MM.1S (cell line): Measurements from ENCODE around the gene GFPT2.

ENCODE experiments used
- DNase-seq: peaks from one replicate; pipeline ENCODE4 v3.0.0-alpha.2; 2015
- H2AFZ ChIP-seq: fragments of 300-600 bp; sonication (generic); 2 replicates; pipeline ENCODE4 v1.6.0; 2016; ENCODE audit warnings: antibody characterized with exemption, low read length
- H3F3A ChIP-seq: fragments of 300-600 bp; sonication (generic); 2 replicates; pipeline ENCODE4 v1.6.1; 2016; ENCODE audit warnings: mild to moderate bottlenecking, antibody characterized with exemption, low read length, moderate library complexity, mixed read lengths; ENCODE audit not compliant: insufficient read depth
- H3K27ac ChIP-seq: fragments of 300-600 bp; sonication (generic); 2 replicates; pipeline ENCODE4 v1.5.1; 2016; ENCODE audit warnings: mild to moderate bottlenecking, low read length
- H3K27me3 ChIP-seq: fragments of 300-600 bp; sonication (generic); replicated peaks from 2 replicates; pipeline ENCODE4 v1.6.0; 2016; ENCODE audit warnings: low read length; ENCODE audit not compliant: insufficient read depth
- H3K36me3 ChIP-seq: fragments of 300-600 bp; sonication (generic); replicated peaks from 2 replicates; pipeline ENCODE4 v1.6.1; 2016; ENCODE audit warnings: mild to moderate bottlenecking, low read length, mixed read lengths; ENCODE audit not compliant: insufficient read depth
- H3K4me1 ChIP-seq: fragments of 300-600 bp; sonication (generic); 2 replicates; pipeline ENCODE4 v1.6.1; 2016; ENCODE audit warnings: low read length, mixed read lengths
- H3K4me2 ChIP-seq: fragments of 300-600 bp; sonication (generic); 2 replicates; pipeline ENCODE4 v1.6.0; 2016; ENCODE audit warnings: low read depth, low read length
- H3K4me3 ChIP-seq: fragments of 300-600 bp; sonication (generic); 2 replicates; pipeline ENCODE4 v1.5.1; 2016; ENCODE audit warnings: low read length, mixed read lengths
- H3K79me2 ChIP-seq: fragments of 300-600 bp; sonication (generic); 2 replicates; pipeline ENCODE4 v1.6.1; 2016; ENCODE audit warnings: mixed run types, low read length, mixed read lengths
- H3K9ac ChIP-seq: fragments of 300-600 bp; sonication (generic); 2 replicates; pipeline ENCODE4 v1.6.1; 2016; ENCODE audit warnings: low read length, mixed read lengths
- H3K9me2 ChIP-seq: fragments of 300-600 bp; sonication (generic); replicated peaks from 2 replicates; pipeline ENCODE4 v1.6.1; 2016; ENCODE audit warnings: mild to moderate bottlenecking, low read length, mixed read lengths; ENCODE audit not compliant: insufficient read depth
- H3K9me3 ChIP-seq: fragments of 300-600 bp; sonication (generic); replicated peaks from 2 replicates; pipeline ENCODE4 v1.6.1; 2016; ENCODE audit warnings: mild to moderate bottlenecking, low read length, mixed read lengths; ENCODE audit not compliant: insufficient read depth
- H4K20me1 ChIP-seq: fragments of 300-600 bp; sonication (generic); 2 replicates; pipeline ENCODE4 v1.6.1; 2016; ENCODE audit warnings: mild to moderate bottlenecking, low read length, moderate library complexity, mixed read lengths; ENCODE audit not compliant: insufficient read depth
- EZH2 ChIP-seq: fragments of 300-600 bp; sonication (generic); optimal IDR thresholded peaks from 2 replicates; pipeline ENCODE3; 2017; ENCODE audit warnings: low read depth, mild to moderate bottlenecking, antibody characterized with exemption, low read length, mixed read lengths
- EZH2phosphoT487 ChIP-seq: fragments of 300-600 bp; sonication (generic); IDR thresholded peaks from 2 replicates; pipeline ENCODE4 v1.6.1; 2018; ENCODE audit warnings: antibody characterized with exemption, low read length
- TF ChIP-seq, protein P1 (sequence below): fragments of 300-600 bp; sonication (generic); IDR thresholded peaks from 2 replicates; pipeline ENCODE4 v1.5.1; 2016; ENCODE audit warnings: antibody characterized with exemption, low read length, mixed read lengths

GFPT2 gene

DNA sequence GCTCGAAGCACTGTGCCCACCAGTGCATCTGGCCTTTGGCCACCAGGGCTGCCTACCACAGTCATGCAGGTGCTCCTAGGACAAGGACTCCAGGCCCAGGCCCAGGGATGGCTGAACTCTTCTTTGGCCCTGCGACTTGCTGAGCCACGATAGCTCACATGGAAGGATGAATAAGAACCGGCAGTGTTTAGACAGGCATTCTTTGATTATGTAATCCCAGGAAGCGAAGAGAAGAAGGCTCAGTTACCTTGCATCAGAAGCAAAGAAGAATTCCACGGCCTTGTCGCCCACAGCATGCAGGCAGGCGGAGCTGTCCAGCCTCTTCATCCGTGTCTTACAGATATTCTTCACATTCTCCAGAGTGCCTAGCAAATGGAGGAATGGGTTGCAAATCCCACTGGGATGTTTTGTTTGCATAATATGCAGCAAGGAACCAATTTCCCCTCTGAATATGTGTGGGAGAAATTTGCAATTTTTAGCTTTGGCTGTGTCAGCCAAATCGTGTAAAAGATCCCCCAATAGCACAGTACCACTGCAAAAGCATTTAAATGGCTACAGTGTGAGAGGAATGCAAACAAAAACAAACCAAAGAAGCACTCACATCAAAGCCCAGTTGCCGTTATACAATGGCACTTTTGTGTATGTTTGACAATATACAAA lies 29.1 kb downstream of the GFPT2 start:
- peaks cover 85% of the 10 kb centered on the region for H3K27me3 ChIP-seq
- H4K20me1 ChIP-seq, result no peaks in the 10 kb centered on the region
- H3K27ac ChIP-seq, result no peak overlapping the region
- DNase-seq, result no peak
- H3K4me3 ChIP-seq, result no peak overlapping the region
- no peaks in the 10 kb centered on the region for H3K9me2 ChIP-seq
- H3K9me3 ChIP-seq, result no peaks in the 10 kb centered on the region
- TF ChIP-seq EZH2phosphoT487 (no peak), EZH2 (no peak)
- TF ChIP-seq, protein P1, sequence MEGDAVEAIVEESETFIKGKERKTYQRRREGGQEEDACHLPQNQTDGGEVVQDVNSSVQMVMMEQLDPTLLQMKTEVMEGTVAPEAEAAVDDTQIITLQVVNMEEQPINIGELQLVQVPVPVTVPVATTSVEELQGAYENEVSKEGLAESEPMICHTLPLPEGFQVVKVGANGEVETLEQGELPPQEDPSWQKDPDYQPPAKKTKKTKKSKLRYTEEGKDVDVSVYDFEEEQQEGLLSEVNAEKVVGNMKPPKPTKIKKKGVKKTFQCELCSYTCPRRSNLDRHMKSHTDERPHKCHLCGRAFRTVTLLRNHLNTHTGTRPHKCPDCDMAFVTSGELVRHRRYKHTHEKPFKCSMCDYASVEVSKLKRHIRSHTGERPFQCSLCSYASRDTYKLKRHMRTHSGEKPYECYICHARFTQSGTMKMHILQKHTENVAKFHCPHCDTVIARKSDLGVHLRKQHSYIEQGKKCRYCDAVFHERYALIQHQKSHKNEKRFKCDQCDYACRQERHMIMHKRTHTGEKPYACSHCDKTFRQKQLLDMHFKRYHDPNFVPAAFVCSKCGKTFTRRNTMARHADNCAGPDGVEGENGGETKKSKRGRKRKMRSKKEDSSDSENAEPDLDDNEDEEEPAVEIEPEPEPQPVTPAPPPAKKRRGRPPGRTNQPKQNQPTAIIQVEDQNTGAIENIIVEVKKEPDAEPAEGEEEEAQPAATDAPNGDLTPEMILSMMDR, result no peak
- no peaks in the 10 kb centered on the region for H3K36me3 ChIP-seq
- no peaks in the 10 kb centered on the region for H3K79me2 ChIP-seq
- no peaks in the 10 kb centered on the region for H3F3A ChIP-seq
- no peak overlapping the region for H2AFZ ChIP-seq
- H3K9ac ChIP-seq, result no peak overlapping the region
- no peak overlapping the region for H3K4me2 ChIP-seq
- H3K4me1 ChIP-seq, result no peaks in the 10 kb centered on the region

- Histone ChIP-seq H3K4me3 (no peak overlapping the region), H3K27ac (no peak overlapping the region), H3K79me2 (no peaks in the 10 kb centered on the region), H3K9me2 (no peaks in the 10 kb centered on the region), H4K20me1 (no peaks in the 10 kb centered on the region), H3K4me2 (no peak overlapping the region), H3K4me1 (no peaks in the 10 kb centered on the region), H2AFZ (no peak overlapping the region), H3F3A (no peaks in the 10 kb centered on the region), H3K36me3 (no peaks in the 10 kb centered on the region), H3K9me3 (no peaks in the 10 kb centered on the region), H3K27me3 (peaks cover 92% of the 10 kb centered on the region), H3K9ac (no peak overlapping the region)
- TF ChIP-seq EZH2, result no peak
- TF ChIP-seq EZH2phosphoT487, result no peak
- TF ChIP-seq, protein P1, result no peak
- DNase-seq, result no peak
These were observed 30.0 kb downstream of the GFPT2 start for GRCh38 chr5:180323160-180323559.

DNA sequence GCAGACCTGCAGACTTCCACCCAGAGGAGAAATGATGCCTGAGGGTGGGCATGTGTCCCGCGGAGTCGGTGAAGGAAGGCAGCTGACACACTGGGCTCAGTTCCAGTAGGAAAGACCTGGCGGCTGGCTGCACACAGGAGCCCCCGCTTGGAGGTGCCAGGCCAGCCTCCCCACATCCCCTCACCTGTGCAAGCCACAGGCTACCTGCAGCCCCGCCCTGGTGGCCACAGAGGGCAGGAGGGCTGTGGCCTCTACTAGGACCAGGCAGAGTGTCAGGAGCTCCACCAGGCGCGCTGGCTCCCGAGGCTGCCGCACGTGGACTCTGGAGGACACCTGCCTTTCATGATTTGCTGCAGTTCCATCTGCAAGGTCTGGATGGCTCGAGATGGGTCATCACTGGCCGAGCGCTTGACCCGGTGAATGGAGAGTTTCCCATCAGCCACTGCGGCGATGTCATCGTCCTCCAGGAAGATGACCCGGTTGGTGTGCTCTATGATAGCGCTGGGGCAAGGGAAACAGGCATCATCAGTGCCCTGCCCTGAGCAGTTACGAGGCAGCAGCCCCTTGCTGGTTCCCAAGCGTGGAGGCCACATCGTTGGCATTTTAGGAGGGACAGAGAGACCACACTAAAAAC lies 34.6 kb downstream of the GFPT2 start:
- Histone ChIP-seq H3K4me1 (no peaks in the 10 kb centered on the region), H3K9ac (no peak overlapping the region), H3K9me3 (no peaks in the 10 kb centered on the region), H3K4me2 (no peak overlapping the region), H3K36me3 (no peaks in the 10 kb centered on the region), H3K79me2 (no peaks in the 10 kb centered on the region), H3K27me3 (peaks cover 77% of the 10 kb centered on the region), H3K4me3 (no peak overlapping the region), H3K27ac (no peak overlapping the region), H3F3A (no peaks in the 10 kb centered on the region), H4K20me1 (no peaks in the 10 kb centered on the region), H2AFZ (no peak overlapping the region), H3K9me2 (no peaks in the 10 kb centered on the region)
- no peak for TF ChIP-seq EZH2phosphoT487
- TF ChIP-seq, protein P1, result no peak
- no peak for TF ChIP-seq EZH2
- DNase-seq, result no peak
